Activated T-cell treated with anti-CD3 and anti-CD28 coated beads for 4 hours (primary cell): Measurements from ENCODE around the gene TRPV6.

Experiments used
- DNase-seq: peaks from one replicate; pipeline ENCODE4 v3.0.0-alpha.2; 2020

TRPV6 gene

GRCh38 chr7:142885311-142886230, at the start of gene TRPV6:
TRPV6 (minus strand) TSS chr7:142885745.
- DNase-seq: no peak

- no peak for DNase-seq
Measured at GRCh38 chr7:142934056-142934455, 48.5 kb upstream of the TRPV6 start.

GRCh38 chr7:142933624-142934023, 48.1 kb upstream of the TRPV6 start, which contains the start of gene TRPV5:
TRPV5 (minus strand) TSS chr7:142933746; CDS start chr7:142933459, 287 bp downstream.
- no peak for DNase-seq

GRCh38 chr7:142933092-142933475, 47.5 kb upstream of the TRPV6 start:
- no peak for DNase-seq

GRCh38 chr7:142932386-142933091, 47.0 kb upstream of the TRPV6 start:
- DNase-seq: no peak

GRCh38 chr7:142930126-142930730, 44.7 kb upstream of the TRPV6 start:
- DNase-seq: no peak

- no peak for DNase-seq
Measured at GRCh38 chr7:142927949-142928348, 42.4 kb upstream of the TRPV6 start.

- no peak for DNase-seq
Measured at GRCh38 chr7:142927085-142927745, 41.7 kb upstream of the TRPV6 start.

- DNase-seq: no peak
Measured at GRCh38 chr7:142925413-142925812, 39.9 kb upstream of the TRPV6 start.

- no peak for DNase-seq
Measured at GRCh38 chr7:142923391-142923790, 37.8 kb upstream of the TRPV6 start.

- DNase-seq: no peak
Measured at GRCh38 chr7:142919656-142920055, 34.1 kb upstream of the TRPV6 start.

GRCh38 chr7:142918901-142919300, 33.4 kb upstream of the TRPV6 start:
- DNase-seq: no peak

- no peak for DNase-seq
Measured at GRCh38 chr7:142917447-142917846, 31.9 kb upstream of the TRPV6 start.

GRCh38 chr7:142916508-142916907, 31.0 kb upstream of the TRPV6 start:
- no peak for DNase-seq

- no peak for DNase-seq
Measured at GRCh38 chr7:142915315-142915714, 29.8 kb upstream of the TRPV6 start.

- no peak for DNase-seq
Measured at GRCh38 chr7:142914121-142914520, 28.6 kb upstream of the TRPV6 start.

- no peak for DNase-seq
Measured at GRCh38 chr7:142913566-142913965, 28.0 kb upstream of the TRPV6 start.

GRCh38 chr7:142913051-142913450, 27.5 kb upstream of the TRPV6 start:
- no peak for DNase-seq

- no peak for DNase-seq
Measured at GRCh38 chr7:142910481-142910880, 24.9 kb upstream of the TRPV6 start.

- no peak for DNase-seq
Measured at GRCh38 chr7:142910031-142910433, 24.5 kb upstream of the TRPV6 start.

- DNase-seq: no peak
Measured at GRCh38 chr7:142908921-142909890, 23.7 kb upstream of the TRPV6 start.

- DNase-seq: no peak
Measured at GRCh38 chr7:142908290-142908689, 22.7 kb upstream of the TRPV6 start.
